MM.1S (cell line): ENCODE data around the gene DUSP28.
A peak's percentile ranks its signal among the peaks of the same experiment; 100 is the strongest.

ENCODE experiments used
- DNase-seq: peaks from one replicate; pipeline ENCODE4 v3.0.0-alpha.2; 2015
- H2AFZ ChIP-seq: fragments of 300-600 bp; sonication (generic); 2 replicates; pipeline ENCODE4 v1.6.0; 2016; ENCODE audit warnings: antibody characterized with exemption, low read length
- H3F3A ChIP-seq: fragments of 300-600 bp; sonication (generic); 2 replicates; pipeline ENCODE4 v1.6.1; 2016; ENCODE audit warnings: mild to moderate bottlenecking, antibody characterized with exemption, low read length, moderate library complexity, mixed read lengths; ENCODE audit not compliant: insufficient read depth
- H3K27ac ChIP-seq: fragments of 300-600 bp; sonication (generic); 2 replicates; pipeline ENCODE4 v1.5.1; 2016; ENCODE audit warnings: mild to moderate bottlenecking, low read length
- H3K27me3 ChIP-seq: fragments of 300-600 bp; sonication (generic); replicated peaks from 2 replicates; pipeline ENCODE4 v1.6.0; 2016; ENCODE audit warnings: low read length; ENCODE audit not compliant: insufficient read depth
- H3K36me3 ChIP-seq: fragments of 300-600 bp; sonication (generic); replicated peaks from 2 replicates; pipeline ENCODE4 v1.6.1; 2016; ENCODE audit warnings: mild to moderate bottlenecking, low read length, mixed read lengths; ENCODE audit not compliant: insufficient read depth
- H3K4me1 ChIP-seq: fragments of 300-600 bp; sonication (generic); 2 replicates; pipeline ENCODE4 v1.6.1; 2016; ENCODE audit warnings: low read length, mixed read lengths
- H3K4me2 ChIP-seq: fragments of 300-600 bp; sonication (generic); 2 replicates; pipeline ENCODE4 v1.6.0; 2016; ENCODE audit warnings: low read depth, low read length
- H3K4me3 ChIP-seq: fragments of 300-600 bp; sonication (generic); 2 replicates; pipeline ENCODE4 v1.5.1; 2016; ENCODE audit warnings: low read length, mixed read lengths
- H3K79me2 ChIP-seq: fragments of 300-600 bp; sonication (generic); 2 replicates; pipeline ENCODE4 v1.6.1; 2016; ENCODE audit warnings: mixed run types, low read length, mixed read lengths
- H3K9ac ChIP-seq: fragments of 300-600 bp; sonication (generic); 2 replicates; pipeline ENCODE4 v1.6.1; 2016; ENCODE audit warnings: low read length, mixed read lengths
- H3K9me2 ChIP-seq: fragments of 300-600 bp; sonication (generic); replicated peaks from 2 replicates; pipeline ENCODE4 v1.6.1; 2016; ENCODE audit warnings: mild to moderate bottlenecking, low read length, mixed read lengths; ENCODE audit not compliant: insufficient read depth
- H3K9me3 ChIP-seq: fragments of 300-600 bp; sonication (generic); replicated peaks from 2 replicates; pipeline ENCODE4 v1.6.1; 2016; ENCODE audit warnings: mild to moderate bottlenecking, low read length, mixed read lengths; ENCODE audit not compliant: insufficient read depth
- H4K20me1 ChIP-seq: fragments of 300-600 bp; sonication (generic); 2 replicates; pipeline ENCODE4 v1.6.1; 2016; ENCODE audit warnings: mild to moderate bottlenecking, low read length, moderate library complexity, mixed read lengths; ENCODE audit not compliant: insufficient read depth
- CTCF ChIP-seq: fragments of 300-600 bp; sonication (generic); IDR thresholded peaks from 2 replicates; pipeline ENCODE4 v1.5.1; 2016; ENCODE audit warnings: antibody characterized with exemption, low read length, mixed read lengths
- EZH2 ChIP-seq: fragments of 300-600 bp; sonication (generic); optimal IDR thresholded peaks from 2 replicates; pipeline ENCODE3; 2017; ENCODE audit warnings: low read depth, mild to moderate bottlenecking, antibody characterized with exemption, low read length, mixed read lengths
- EZH2phosphoT487 ChIP-seq: fragments of 300-600 bp; sonication (generic); IDR thresholded peaks from 2 replicates; pipeline ENCODE4 v1.6.1; 2018; ENCODE audit warnings: antibody characterized with exemption, low read length

Gene DUSP28

DNA sequence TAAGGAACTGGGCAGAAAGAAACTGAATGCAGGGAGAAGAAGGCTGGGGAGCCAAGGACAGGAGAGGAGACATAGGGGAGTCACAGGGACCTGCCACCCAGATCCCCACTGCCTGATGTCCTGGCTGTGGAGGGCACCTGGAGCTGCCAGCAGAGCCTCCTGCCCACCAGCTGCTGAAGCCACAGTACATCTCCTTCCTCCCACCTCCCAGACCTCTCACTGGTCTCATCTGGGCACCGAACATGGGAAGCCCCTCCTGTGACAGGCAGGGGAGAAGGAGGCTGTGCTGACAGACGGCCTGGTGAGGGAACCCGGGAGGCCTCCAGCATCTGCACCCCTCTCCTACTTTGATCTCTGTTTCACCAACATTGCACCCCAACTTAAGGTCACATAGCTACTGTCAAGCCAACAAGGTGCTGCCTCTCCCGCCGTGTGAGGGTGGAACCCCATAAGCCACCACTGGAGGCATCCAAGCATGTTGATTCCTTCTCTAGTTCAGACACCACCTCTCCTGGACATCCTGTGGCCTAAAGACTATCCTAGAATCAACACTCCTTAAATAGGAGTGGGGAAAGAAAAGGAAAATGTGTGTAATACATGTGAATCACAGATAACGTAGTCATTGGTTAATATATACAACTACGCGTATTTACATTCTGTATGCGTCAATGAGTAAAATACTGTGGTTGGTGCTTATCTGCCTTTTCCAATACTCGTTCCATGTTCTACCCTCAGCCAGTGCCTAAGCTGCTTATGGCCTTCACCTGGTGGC is 4.6 kb downstream of the DUSP28 start:
- Histone ChIP-seq H3K9me2 (no peaks in the 10 kb centered on the region), H3K36me3 (no peaks in the 10 kb centered on the region), H3K27ac (peak overlapping the region; percentile 99), H3K9ac (peak overlapping the region; percentile 83), H3K27me3 (no peaks in the 10 kb centered on the region), H4K20me1 (no peaks in the 10 kb centered on the region), H3K9me3 (no peaks in the 10 kb centered on the region), H2AFZ (no peak overlapping the region), H3K79me2 (peaks cover 66% of the 10 kb centered on the region), H3F3A (peaks cover 37% of the 10 kb centered on the region), H3K4me1 (peaks cover 49% of the 10 kb centered on the region), H3K4me3 (peak overlapping the region; percentile 65), H3K4me2 (peak overlapping the region; percentile 90)
- peak; percentile 29 for DNase-seq
- TF ChIP-seq EZH2phosphoT487 (no peak), CTCF (no peak; the same call in 1 of the 2 replicates), EZH2 (no peak)

GRCh38 chr2:240565333-240566202 is 5.4 kb downstream of the DUSP28 start:
- H3K79me2 ChIP-seq = peaks cover 70% of the 10 kb centered on the region
- no peaks in the 10 kb centered on the region for H3K36me3 ChIP-seq
- H3K9ac ChIP-seq = peak overlapping the region; percentile 83
- H3K4me3 ChIP-seq = peak overlapping the region; percentile 65
- H3K4me2 ChIP-seq = peak overlapping the region; percentile 90
- H3K27me3 ChIP-seq = no peaks in the 10 kb centered on the region
- H3K27ac ChIP-seq = peak overlapping the region; percentile 99
- TF ChIP-seq EZH2 = no peak
- no peak for TF ChIP-seq EZH2phosphoT487
- TF ChIP-seq CTCF = no peak
- H3K9me2 ChIP-seq = no peaks in the 10 kb centered on the region
- peaks cover 54% of the 10 kb centered on the region for H3K4me1 ChIP-seq
- peak; percentile 89 for DNase-seq
- no peaks in the 10 kb centered on the region for H4K20me1 ChIP-seq
- no peaks in the 10 kb centered on the region for H3K9me3 ChIP-seq
- H2AFZ ChIP-seq = peak overlapping the region; percentile 36; the same call in 1 of the 2 replicates
- H3F3A ChIP-seq = peaks cover 37% of the 10 kb centered on the region

GRCh38 chr2:240566203-240567136 is 6.3 kb downstream of the DUSP28 start:
- Histone ChIP-seq H4K20me1 (no peaks in the 10 kb centered on the region), H3K79me2 (peaks cover 76% of the 10 kb centered on the region)

More at GRCh38 chr2:240566203-240567136, 6.3 kb downstream of the DUSP28 start:
- Histone ChIP-seq H3K27ac (peak overlapping the region; percentile 99), H3K9me2 (no peaks in the 10 kb centered on the region), H3K9ac (peak overlapping the region; percentile 83), H3K4me1 (peaks cover 54% of the 10 kb centered on the region), H3K36me3 (no peaks in the 10 kb centered on the region), H3K27me3 (no peaks in the 10 kb centered on the region), H3K4me3 (peak overlapping the region; percentile 70), H3K9me3 (no peaks in the 10 kb centered on the region), H3K4me2 (peak overlapping the region; percentile 95), H3F3A (peaks cover 33% of the 10 kb centered on the region), H2AFZ (peak overlapping the region; percentile 36; the same call in 1 of the 2 replicates)
- peak; percentile 94 for DNase-seq
- no peak for TF ChIP-seq EZH2
- peak; percentile 50 for TF ChIP-seq CTCF
